LNCAP (cell line): ENCODE data around the gene CSMD2.

Source experiments
- TF ChIP-seq, protein P1 (sequence below): fragments of 450-650 bp; IDR thresholded peaks from 2 replicates; pipeline ENCODE4 v1.5.1; 2017; ENCODE audit warnings: mild to moderate bottlenecking

Gene CSMD2

DNA sequence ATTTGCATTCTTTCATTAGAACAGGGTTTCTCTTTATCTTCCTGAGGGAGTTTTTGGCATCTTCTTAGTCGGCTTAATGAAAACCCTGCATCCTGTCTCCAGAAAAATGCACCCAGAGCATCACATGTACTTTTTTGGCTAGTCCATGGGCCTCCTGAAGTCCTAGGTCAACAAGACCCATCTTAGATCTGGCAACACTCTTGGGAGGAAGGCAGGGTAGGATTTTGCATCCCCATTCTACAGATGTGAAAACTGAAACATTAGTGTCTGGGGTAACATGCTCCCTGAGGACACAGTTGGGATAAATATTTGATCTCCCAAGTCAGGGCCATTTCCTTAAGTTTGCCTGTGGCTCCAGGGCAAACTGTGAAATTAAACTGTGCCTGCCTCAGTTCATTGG, 341.2 kb downstream of the CSMD2 start:
- TF ChIP-seq, protein P1, sequence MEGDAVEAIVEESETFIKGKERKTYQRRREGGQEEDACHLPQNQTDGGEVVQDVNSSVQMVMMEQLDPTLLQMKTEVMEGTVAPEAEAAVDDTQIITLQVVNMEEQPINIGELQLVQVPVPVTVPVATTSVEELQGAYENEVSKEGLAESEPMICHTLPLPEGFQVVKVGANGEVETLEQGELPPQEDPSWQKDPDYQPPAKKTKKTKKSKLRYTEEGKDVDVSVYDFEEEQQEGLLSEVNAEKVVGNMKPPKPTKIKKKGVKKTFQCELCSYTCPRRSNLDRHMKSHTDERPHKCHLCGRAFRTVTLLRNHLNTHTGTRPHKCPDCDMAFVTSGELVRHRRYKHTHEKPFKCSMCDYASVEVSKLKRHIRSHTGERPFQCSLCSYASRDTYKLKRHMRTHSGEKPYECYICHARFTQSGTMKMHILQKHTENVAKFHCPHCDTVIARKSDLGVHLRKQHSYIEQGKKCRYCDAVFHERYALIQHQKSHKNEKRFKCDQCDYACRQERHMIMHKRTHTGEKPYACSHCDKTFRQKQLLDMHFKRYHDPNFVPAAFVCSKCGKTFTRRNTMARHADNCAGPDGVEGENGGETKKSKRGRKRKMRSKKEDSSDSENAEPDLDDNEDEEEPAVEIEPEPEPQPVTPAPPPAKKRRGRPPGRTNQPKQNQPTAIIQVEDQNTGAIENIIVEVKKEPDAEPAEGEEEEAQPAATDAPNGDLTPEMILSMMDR = no peak

DNA sequence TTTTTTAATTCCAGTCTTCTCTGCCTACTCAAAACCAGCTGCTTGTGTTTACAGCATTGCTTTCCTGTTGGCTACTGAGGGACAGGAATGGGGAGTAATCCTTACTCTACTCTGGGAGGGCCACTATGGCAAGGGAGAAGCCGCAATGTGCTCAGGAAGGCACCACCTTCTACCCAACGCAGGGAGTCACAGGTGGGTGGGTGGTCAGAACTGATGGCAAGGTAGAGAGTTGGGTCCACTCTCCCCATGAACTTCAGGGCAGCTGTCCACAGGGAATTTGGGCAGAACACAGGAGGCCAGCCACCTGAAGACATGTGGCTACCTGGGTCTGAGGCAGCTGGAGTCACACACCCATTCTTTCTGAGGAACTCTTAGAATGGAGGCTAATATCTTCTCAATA, 341.6 kb downstream of the CSMD2 start:
- TF ChIP-seq, protein P1 = no peak

DNA sequence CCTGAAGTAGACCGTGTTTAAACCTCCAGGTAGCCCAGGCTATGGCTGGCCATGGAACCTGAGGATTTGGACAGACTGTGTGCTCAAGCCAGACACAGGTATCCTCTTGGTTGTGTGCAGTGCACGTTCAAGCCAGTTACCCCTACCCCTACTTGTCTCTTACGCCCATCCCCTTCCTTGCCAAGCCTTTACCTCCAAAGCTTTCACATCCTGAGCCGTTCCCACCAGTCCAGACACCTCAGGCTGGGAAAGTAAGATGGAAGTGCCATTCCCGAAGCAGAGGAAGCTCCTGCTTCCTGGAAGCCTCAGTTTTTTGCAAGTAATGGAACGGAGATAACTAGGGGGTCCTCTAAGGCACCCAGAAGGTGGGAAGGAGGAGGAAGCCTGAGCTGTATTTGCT, 342.6 kb downstream of the CSMD2 start:
- TF ChIP-seq, protein P1 = no peak

- TF ChIP-seq, protein P1 = no peak
Observed at GRCh38 chr1:33821291-33821690, 343.7 kb downstream of the CSMD2 start.

DNA sequence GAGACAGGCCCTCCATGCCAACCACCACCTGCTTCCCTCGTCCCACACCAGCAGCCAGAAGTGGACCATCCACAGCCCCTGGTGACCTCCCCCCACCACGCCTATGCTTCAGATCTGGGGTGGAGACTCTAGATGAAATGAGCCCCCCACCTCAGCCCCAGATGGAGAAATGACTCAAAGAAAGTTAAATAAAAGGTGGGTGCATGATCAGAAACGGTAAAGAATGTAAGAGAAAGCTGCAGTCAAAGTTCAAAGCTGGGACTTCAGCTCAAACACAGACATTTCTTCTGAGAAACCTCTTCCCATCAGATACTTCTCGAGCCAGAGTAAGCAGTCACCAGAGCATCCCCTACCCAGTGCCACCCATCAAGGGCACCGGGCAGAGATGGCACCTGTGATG, 344.2 kb downstream of the CSMD2 start:
- TF ChIP-seq, protein P1 = no peak

GRCh38 chr1:33819913-33820311, 345.1 kb downstream of the CSMD2 start:
- TF ChIP-seq, protein P1 = no peak

- TF ChIP-seq, protein P1 = no peak
Observed at GRCh38 chr1:33819290-33819912, 345.6 kb downstream of the CSMD2 start.

GRCh38 chr1:33818071-33818470, 347.0 kb downstream of the CSMD2 start:
- TF ChIP-seq, protein P1 = no peak
